RKO (cell line): ENCODE data around the gene PTPN2.
A peak's percentile ranks its signal among the peaks of the same experiment; 100 is the strongest.

Experiments
- DNase-seq: peaks from one replicate; pipeline ENCODE4 v3.0.0-alpha.2; 2016; ENCODE audit warnings: low spot score

PTPN2 gene

DNA sequence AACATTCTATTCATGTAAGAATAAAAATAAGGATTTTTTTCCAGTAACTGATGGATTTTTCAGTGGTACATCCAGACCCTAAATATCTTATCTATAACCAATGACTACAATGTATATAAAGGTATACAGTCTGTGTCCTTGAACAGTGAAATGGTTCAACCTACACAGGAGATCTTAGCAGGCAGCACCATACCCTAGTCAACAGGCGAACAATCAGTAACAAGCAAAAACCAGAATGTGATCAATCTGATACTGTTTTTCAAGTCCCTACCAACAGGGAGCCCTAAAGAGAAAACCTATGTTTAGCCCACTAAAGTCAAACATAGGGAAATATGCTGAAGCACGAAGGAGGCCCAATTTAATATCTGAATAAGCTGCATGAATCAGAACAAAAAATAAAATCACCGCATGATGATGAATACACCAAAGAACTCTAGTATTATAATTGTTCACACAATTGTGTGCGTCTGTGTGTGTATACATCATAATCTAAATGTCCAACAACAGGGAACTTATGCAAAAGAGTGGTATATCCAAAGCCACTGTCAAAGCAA, 26.0 kb downstream of the PTPN2 start:
- no peak for DNase-seq

DNA sequence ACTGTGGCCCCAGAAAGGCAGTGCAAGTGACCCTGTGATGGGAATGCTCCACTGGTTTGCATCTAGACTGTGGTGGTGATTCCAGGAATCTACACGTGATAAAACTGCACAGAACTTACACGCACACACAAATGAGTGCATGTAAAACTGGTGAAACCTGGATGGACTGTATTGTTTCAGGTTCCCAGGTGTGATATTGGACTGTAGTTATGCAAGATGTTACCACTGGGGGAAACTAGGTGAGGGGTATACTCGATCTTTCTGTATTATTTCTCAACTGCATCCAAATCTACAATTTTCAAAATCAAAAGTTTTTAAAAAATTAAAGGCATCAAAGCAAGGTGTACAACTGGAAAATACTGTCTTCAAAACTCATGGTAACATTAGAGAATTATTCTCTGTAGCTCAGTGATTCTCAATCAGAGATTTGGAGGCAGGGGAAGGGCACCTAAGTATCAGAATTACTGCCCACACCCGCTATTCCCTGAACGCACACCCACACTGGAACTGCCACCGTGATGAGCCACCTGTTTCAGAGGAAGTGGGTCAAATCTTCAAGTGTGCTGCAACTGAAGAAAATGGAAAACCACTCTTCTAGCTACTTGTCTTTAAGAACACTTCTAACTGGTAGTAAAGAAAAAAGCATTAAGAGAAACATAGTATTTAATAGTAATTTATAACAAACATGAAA, 26.7 kb downstream of the PTPN2 start:
- DNase-seq, result no peak

DNA sequence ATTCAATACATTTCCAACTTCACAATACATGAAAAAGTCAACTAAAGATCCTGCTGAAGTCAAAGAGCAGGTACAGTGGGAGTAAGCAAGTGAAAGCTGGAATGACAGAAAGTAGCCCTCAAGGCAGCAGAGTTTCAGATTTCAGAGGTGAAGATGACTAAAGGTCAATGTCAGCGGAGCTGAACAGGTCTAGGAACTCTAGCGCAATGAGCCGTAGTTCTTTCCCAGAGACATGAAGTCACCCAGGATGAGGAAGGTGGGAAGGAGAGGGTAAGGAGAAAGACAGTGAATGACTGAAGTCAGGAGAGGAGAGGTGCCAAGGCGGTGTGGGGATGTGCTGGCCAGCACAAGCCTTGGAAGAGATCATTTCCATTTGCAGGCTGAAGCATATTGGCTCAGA, 28.1 kb downstream of the PTPN2 start:
- no peak for DNase-seq

DNA sequence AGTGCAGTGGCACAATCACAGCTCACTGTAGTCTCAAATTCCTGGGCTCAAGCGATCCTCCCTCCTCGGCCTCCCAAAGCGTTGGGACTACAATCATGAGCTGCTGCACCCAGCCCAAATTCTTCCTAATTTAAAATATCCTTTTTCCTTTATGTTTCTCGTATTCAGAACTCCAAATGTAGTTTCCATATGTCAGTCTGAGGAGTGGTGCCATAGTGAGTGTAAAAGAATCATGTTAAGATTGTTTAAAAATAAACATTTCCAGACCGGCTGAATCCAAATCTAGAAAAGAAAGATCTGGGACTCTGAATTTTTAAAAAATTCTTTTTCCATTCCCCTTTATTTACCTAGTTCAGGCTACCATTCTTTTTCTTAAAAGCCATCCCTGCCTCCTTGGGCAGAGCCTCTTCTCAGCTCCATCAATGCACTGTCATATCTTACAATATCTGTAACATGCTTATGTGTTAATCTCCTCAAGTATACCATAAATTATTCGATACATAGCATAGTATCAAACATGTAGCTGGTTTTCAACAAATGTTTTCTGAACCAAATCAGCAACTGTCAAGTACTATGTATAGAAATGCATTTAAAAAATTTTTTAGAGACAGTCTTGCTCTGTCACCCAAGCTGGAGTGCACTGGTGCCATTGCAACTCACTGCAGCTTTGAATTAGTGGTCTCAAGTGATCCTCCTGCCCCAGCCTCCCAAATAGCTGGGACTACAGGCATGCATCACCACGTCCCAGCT, 31.3 kb downstream of the PTPN2 start:
- DNase-seq, result no peak

DNA sequence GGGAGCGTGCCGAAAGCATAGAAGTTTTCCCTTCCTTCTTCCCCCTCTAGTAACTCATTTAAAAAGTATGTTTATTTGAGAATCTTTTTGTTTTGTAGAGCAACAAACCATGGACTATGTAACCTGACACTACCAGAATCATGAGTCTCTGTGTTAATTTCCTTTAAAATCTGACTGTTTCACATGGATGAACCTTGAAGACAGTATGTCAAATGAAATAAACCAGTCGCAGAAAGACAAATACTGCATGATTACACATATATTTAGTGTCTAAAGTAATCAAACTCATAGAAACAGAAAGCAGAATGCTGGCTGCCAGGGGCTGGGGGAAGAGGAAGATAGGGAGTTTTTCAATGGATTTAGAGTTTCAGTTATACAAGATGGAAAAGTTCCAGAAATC, 32.3 kb downstream of the PTPN2 start:
- DNase-seq, result no peak

DNA sequence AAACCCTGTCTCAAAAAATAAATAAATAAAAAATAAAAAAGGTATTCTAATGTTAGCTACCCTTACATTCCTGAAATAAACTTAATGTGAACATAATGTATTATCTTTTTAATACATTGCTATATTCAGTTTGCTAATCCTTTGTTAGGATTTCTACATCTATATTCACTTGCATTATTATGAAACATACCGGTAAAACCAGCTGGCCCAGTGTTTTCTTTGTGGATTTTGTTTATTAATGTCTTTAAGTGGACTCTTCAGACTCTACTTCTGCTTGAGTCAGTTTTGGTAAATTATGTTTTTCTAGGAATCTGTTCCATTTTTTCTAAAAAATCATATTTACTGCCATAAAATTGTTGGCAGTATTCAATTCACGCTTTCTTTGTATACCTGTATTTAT, 34.5 kb downstream of the PTPN2 start:
- no peak for DNase-seq

DNA sequence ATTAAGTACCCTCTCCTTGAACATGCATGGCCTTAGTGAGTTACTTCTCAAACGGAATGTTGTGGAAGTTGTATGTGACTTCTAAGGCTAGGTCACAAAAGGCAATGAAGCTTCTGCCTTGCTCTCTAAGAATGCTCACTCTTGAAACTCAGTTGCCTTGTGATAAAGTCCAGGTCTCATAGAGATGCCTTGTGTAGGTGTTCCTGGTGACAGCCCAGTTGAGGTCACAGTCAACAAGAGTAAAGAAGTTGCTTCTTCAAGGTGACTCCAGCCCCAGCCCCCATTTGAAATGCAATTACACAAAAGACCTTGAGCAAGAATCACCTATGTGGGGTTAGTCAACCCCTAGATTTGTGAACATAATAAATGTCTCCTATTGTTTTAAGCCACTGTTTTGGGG, 35.6 kb downstream of the PTPN2 start:
- no peak for DNase-seq

DNA sequence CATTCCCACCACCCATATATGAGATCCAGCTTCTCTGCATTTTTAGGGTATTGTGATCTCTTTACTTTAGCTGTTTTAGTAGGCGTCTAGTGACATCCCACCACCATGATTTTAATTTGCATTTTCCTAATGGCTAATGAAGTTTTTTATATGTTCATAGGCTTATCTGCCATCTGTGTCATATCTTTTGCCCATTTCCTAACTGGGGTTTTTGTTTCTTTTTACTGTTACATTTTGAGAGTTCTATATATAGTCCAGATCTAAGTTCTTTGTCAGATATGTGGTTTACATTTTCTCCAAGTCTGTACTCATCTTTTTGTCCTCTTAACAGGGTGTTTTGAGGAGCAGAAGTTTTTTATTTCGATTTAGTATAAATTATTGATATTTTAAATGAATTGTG, 39.6 kb downstream of the PTPN2 start:
- no peak for DNase-seq

DNA sequence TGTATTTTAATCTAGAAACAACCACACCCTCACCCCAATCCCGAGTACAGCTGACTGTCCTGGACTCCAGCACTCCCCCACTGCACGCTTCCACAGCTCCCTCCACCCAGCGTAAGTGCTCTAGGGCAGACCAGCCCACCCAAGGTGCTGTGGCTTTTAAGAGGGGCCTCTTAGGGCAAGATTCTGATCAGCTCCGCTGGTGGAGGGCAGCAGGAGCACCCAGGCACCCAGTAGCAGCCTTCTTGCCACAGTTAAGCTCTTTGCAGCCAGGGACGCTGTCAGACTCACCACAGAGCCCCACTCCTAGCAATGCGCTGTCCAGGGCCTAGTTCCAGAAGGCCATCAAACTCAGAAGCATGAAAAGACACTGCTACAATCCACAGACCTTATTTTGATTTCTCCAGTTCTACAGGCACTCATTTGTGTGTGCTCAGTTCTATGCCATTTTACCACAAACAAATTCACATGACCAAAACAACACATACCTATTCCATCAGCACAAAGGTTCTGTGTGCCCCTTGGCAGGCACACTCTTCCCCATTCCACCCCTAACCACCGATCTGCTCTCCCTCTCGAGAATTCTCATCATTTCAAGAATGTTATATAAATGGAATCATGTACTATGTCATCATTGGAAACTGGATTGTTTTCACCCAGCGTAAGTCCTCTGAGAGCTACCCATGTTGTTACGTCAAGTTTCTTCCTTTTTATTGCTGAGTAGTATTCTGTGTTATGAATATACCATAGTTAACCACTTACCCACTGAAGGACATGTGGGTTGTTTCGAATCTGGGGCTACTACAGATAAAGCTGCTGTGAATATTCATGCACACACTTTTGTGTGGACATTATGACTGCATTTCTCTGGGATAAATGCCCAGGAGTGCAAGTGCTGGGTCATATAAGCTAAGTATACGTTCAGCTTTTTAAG, 40.4 kb downstream of the PTPN2 start:
- DNase-seq, result no peak

DNA sequence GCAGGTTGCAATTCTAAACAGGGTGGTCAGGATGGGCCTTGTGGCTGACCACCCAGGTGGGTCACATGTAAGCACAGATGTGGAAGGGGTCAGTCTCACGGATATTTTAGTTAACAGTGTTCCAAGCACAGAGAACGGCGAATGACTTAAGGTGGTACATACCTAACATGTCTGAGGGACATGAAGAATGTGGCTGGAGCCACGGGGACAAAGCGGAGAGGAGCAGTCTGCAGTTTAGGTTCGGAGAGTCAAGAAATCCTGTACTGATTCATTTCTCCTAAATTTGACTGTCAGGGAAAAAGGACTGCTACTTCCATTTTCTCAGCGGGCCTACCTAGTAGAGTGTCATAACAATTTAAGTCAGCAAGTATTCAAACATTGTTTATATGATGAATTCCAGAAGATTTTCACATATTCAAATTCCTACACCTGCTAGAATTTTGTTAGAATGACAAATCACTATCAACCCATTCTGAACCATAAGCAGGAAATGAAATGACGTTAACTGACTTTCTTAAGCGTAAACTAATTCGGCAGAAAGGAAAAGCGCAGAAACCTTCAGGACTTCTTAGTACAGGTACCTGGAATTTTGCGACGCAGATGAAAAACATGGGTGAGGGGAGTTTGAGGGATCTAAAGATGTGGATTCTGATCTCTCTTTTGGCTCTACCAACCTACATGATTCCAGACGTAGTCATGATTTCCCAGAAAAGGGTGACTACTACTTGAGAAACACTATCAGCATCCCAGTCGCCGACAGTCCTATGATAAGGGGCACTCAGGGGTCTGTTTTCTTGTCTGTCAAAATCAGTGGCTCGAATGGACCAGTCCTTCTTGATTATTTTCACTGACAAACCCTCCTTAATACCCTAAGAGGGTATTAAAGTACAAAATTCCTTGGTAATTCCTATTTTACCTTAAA, 41.3 kb downstream of the PTPN2 start:
- DNase-seq, result no peak

DNA sequence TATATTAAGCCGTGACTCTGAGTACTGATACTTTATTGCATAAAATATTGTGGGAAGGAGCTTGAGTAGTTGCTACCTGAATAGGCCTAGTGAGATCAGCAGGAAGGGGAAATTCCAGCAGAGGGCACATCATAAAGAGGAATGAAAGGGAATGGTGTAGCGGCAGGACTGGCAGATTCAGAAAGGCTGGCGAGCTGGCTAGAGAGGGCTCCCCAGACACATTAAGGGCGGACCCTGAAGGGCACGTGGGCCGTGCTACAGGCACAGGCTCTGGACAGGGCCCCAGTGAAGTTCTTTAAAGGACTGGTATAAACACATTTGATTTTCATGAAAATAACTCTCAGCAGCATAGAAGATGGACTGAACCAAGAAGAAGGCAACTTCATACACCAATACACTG, 43.0 kb downstream of the PTPN2 start:
- no peak for DNase-seq

DNA sequence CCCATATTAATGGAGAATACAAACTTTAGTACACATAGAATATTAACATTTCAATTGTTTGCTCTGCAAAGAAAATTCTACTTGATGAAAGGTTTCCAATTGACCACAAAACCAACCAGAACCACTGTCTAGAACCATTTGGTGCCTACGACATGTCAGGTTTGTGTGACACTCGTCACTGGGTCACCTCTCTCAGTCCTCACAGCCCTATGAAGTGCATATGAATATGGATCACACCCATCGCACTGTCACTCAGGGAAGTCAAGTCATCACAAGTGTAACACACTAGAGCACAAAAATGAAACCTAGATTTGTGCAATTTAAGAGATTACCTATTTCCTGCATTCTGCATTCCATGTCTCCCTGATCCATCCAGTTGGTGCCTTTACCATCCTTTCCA, 43.7 kb downstream of the PTPN2 start:
- DNase-seq, result no peak

DNA sequence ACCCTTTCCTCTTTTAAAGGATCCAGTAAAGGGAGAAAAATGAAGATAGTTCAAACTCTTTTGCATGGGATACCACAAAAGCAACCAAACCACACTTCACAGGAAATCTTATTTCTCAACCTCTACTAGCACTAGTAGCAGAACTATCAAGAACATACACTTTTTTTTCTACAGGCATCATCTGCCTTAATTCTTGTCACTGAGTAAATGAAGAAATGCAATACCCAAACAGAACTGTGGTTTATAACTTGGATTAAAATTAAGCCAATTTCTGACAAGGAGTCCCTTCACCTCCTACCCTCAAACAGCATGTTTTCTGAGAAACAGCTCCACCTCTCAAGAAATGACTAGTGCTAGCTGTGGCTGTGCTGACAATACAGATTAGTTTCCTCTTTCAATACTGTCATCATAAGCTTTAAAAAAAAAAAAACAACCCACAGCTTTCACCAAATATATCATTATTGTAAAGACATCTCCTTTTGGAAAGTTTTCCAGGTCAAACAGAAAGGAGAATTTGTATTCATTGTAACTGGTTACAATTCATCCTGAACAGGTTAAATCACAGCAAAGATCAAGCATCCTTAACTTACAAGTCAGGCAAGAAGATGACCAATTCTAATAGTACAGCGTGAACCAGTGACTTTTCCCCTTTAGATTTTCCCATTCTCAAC, 44.4 kb downstream of the PTPN2 start:
- no peak for DNase-seq

DNA sequence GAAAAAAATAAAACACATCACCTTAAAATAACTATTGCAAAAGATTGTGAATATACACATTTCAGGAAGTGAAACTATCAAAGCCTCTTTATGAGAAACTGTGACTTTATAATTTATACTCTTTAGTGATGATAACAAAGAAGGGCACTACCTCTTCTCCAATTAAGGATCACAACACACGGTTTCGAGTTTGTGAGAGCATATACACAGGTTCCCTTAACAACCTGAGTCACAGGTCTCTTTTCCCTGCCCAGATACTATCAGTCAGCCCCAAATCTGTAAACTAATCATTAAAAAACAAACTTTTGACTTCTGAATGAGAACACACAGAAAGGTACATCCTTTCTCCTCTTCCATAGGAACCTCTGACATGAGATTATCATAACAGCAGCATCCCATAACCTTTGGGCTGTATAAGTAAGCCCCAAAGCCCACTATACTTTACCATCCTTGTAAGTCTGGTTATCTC, 44.9 kb downstream of the PTPN2 start:
- DNase-seq, result no peak

DNA sequence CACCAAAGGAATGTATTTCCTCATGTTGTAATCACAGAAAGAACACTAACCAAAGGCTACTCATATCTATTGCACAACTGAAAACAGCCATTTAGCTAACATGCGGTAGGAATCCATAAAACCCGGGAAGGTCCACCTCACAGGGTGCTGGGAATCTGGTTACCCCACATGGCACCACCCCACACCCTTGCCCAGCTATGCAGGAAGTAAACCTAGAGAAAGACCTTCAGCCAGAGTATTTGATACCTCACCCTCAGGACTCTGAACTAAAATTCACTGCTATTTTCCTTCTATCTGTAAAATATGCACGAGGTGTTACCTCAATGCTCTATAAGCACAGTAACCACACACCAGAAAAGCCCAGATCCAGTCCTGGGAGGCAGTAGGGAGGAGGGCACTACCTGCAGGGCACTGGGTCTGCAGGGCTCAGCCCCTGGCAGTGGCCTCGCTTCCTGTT, 45.8 kb downstream of the PTPN2 start:
- DNase-seq, result peak; percentile 23

DNA sequence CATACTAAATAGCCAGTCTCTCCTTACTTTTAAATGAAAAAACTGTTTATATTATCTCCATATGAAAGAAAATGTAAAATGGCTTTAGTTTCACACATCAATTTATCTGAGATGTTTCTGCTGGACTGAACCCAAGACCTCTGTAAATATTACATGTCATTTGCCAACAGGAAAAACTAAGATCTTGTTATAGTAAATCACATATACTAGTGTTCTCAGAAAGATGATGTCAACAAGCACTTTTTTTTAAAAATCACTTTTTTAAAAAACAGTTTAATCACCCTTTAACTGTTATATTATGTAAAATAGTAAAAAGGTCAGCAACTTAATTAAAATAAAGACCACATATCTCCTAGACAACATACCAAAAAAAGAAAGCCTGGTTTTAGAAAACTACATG, 46.3 kb downstream of the PTPN2 start:
- DNase-seq, result no peak

DNA sequence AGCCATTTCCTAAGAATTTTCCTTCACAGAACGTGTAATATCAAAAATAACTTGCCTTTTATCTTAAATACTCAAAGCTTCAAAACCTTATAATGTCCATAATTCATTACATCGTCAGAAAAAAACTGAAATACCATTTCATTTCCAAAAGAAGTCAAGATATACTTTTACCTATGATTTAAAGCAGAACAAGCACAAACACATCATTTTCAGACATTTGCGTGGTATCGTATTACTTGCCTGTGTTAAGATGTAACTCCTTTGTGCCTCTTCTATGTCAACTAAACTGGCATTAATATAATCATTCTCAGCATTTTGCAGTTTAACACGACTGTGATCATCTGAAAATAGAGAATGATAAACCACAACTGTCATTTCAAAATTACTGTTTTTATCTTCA, 47.5 kb downstream of the PTPN2 start:
- DNase-seq, result no peak

DNA sequence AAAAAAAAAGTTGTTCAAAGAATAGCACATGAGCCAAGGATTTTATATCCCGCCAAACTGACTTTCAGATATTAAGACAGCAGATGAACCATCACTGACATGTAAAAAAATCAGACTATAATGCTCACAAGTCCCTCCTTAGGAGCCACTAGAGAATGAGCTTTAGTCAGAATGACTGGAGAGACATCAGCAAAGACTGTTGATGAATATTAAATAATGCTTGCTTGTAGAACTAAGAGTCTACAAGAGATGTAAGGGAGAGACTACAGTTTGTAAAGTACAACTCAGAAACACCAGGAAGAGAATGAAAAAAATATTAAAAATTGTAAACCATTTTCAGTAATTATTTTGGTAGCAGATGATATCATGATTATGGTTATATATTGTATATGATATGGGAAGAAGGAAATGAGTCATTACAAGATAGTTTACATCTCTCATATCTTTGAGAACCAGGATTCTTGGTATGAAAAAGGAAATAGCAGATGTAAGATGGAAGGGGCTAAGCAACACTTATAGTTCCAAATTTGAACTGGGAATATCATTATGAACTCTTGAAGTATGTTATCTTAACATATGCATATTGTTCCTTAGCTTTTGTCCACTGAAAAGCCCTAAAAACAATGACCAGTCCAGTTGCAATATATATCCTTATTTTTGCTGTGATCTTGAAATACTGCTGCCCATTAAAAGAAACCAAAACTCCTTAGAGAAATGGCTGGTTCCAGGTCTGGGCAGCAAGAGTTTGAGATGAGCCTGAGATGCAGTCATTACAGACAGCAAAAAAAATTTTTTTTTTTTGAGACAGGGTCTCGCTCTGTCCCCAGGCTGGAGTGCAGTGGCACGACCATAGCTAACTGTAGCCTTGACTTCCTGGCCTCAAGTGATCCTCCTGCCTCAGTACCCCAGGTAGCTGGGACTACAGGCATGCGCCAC, 55.7 kb downstream of the PTPN2 start:
- DNase-seq, result no peak

DNA sequence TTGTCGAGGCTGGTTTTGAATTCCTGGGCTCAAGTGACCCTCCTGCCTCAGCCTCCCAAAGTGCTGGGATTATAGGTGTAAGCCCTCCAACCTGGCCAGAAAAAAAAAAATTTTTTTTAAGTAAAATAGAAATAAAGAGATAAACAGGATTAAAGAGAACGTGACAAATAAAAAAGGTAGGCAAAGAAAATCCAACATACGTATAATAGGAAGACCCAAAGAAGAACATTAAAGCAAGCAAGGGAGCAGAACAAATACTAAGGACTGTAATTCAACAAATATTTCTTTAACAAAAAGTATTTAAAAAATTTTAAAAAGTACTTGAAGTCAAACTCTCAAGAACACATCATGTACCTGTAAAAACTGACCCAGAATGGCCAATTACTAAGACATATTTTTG, 56.4 kb downstream of the PTPN2 start:
- DNase-seq, result no peak

DNA sequence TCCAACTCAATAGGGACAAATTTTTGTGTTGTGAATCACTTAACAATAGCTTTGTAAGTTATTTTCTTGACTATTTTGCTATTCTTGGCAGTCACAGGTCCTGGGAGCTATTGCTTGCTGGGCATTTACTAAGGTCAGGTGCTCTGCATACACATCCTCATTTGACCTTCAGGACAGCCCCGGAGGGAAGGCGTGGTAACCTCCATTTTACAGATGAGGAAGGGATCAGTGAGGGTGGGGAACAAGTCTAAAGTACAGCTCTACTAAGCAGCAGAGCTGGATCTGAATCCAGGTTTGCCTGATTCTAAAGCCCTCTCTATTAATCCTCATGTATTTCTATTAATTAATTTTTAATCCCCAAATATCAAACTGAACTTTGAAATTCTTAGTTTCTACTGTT, 58.8 kb downstream of the PTPN2 start:
- no peak for DNase-seq
